K562 (cell line): ENCODE data around the gene AQP11. TPM values are rescaled to one million over a fixed set of nuclear protein-coding genes. Genes with fewer than 3 reads are reported as not detected.

Source experiments
- BRCA1 ChIP-seq, 2 experiments: fragments of 450-650 bp in 1 of 2; sonication (generic) in 1 of 2; formaldehyde crosslinking in 1 of 2; IDR thresholded peaks; 2 replicates each; pipeline versions ENCODE4 v1.5.0 to v1.6.1; 2017 to 2020; ENCODE audit warnings: mild to moderate bottlenecking in 1 of 2, missing genetic modification reagents in 1 of 2
- CEBPZ ChIP-seq: fragments of 150-350 bp; IDR thresholded peaks from 2 replicates; pipeline ENCODE4 v1.6.1; 2014; ENCODE audit warnings: low read depth, mild to moderate bottlenecking, low read length, borderline replicate concordance
- DEAF1 ChIP-seq: fragments of 450-650 bp; formaldehyde crosslinking; IDR thresholded peaks from 2 replicates; pipeline ENCODE4 v1.4.0; 2020; ENCODE audit warnings: mild to moderate bottlenecking, moderate library complexity
- HDGF ChIP-seq: fragments of 450-650 bp; IDR thresholded peaks from 2 replicates; pipeline ENCODE4 v1.6.1; 2016
- NR2C2 ChIP-seq, 2 experiments: fragments of 200-800 bp in 1 of 2; sonication (Bioruptor generic) in 1 of 2; sonication (generic) in 1 of 2; formaldehyde crosslinking in 1 of 2; IDR thresholded peaks; 2 replicates each; pipeline versions ENCODE4 v1.6.1 to v1.8.0; 2016 to 2022; ENCODE audit warnings: mild to moderate bottlenecking in 1 of 2, missing compliant biosample characterization in 1 of 2, missing genetic modification characterization in 1 of 2, missing genetic modification reagents in 1 of 2
- RAD21 ChIP-seq, 2 experiments: fragments of 250-450 bp in 1 of 2; fragments of 450-650 bp in 1 of 2; sonication (Bioruptor Pico) in 1 of 2; formaldehyde crosslinking in 1 of 2; IDR thresholded peaks in 1 of 2; conservative IDR thresholded peaks in 1 of 2; 2 replicates each; pipeline versions ENCODE4 v1.4.0 to v1.8.0; 2020 to 2022; ENCODE audit warnings: mild to moderate bottlenecking in 2 of 2, moderate library complexity in 1 of 2
- TBL1XR1 ChIP-seq, 2 experiments: IDR thresholded peaks; 2 replicates each; pipeline ENCODE4 v1.6.1; 2012; ENCODE audit warnings: improper control_type of control experiment in 2 of 2, low read length in 2 of 2, mild to moderate bottlenecking in 1 of 2
- polyA plus RNA-seq, 8 experiments: library from polyadenylated mRNA; depleted of rRNA in 4 of 8; stranded (reverse) in 5 of 8; unstranded in 3 of 8; fragments of >200 nt; fragmentation: Nextera tagmentation in 2 of 8; fragmentation: Illumina TruSeq in 1 of 8; extraction: Ambion mirVana in 2 of 8; extraction: Trizol in 1 of 8; gene quantifications; 2 replicates each; pipeline versions ENCODE4 v1.2.1 to v1.2.3, GENCODE V29; 2011 to 2014; ENCODE audit warnings: inconsistent platforms in 1 of 8, missing spikeins in 1 of 8
- total RNA-seq, 7 experiments: library from RNA; depleted of rRNA in 6 of 7; stranded (reverse); fragments of >200 nt in 6 of 7; fragmentation: Illumina TruSeq in 2 of 7; extraction: Trizol in 2 of 7; gene quantifications; 2 replicates each; pipeline versions ENCODE4 v1.2.1 to v1.2.3, GENCODE V29; 2011 to 2021; ENCODE audit warnings: low replicate concordance in 1 of 7

Gene AQP11
- total and polyA plus RNA-seq, 9 of the 15 experiments (the other 6 are each of a cell fraction or from before 2014, with no cell fraction given), result 0.09 to 1.0 (median 0.36) TPM

GRCh38 chr11:77547863-77548551 is 41.7 kb upstream of the AQP11 start (continued):
- TF ChIP-seq CEBPZ (no peak), TBL1XR1 (IDR thresholded peaks at IDR 0.05; ENCODE audit: low read length in 2 of 2) (0 out of 4 replicates have a peak, but pooled peaks of 1 of the 2 experiments have one; percentile 25), BRCA1 (IDR thresholded peaks at IDR 0.05) (no peak), BRCA1 (CRISPR knock-in tag; IDR thresholded peaks at IDR 0.05) (no peak), NR2C2 (CRISPR knock-in tag; IDR thresholded peaks at IDR 0.05) (no peak), NR2C2 (tag; IDR thresholded peaks at IDR 0.05) (no peak), HDGF (no peak), RAD21 (CRISPR knock-in tag; conservative IDR thresholded peaks at IDR 0.05 in 1 of 2, IDR thresholded peaks at IDR 0.05 in 1 of 2) (peak; percentile 72 to 87), DEAF1 (CRISPR knock-in tag) (peak; percentile 64)
